Measurements from ENCODE around the gene RERE.

DNA sequence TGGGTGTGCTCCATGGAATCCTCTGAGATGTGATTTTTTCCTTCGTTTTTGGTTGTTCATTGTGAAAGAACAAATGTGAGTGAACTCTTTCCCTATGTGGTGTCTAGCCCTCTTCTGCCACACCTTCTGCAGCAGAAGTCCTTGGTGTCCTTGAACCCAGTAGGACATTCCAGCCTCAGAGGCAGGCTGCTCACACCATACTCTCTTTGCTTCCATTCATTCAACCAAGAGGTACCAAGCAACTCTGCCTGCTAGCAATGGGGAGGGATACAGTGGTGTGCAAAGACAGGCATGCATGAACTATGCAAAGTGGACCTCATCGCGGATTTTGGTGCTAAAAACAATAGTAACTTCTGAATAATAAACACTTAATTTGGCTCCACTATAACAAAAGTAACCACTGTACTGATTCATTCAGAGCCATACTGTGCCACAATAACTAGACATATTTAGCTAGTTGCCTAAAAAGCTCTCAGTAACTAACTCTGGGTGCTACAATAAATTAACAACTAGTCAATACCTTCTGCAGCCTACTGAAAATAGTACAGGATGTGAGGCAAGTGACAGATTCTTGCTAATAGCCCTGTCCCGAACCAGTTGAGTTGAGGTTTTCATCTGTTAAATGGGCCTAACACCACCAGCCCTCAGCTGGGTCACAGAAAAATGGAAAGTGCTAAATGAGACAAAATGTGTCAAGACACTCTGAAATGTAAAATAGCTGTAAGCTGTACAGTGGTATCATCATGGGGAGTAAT is 344.1 kb downstream of the RERE start:
- TF ChIP-seq, protein P1, sequence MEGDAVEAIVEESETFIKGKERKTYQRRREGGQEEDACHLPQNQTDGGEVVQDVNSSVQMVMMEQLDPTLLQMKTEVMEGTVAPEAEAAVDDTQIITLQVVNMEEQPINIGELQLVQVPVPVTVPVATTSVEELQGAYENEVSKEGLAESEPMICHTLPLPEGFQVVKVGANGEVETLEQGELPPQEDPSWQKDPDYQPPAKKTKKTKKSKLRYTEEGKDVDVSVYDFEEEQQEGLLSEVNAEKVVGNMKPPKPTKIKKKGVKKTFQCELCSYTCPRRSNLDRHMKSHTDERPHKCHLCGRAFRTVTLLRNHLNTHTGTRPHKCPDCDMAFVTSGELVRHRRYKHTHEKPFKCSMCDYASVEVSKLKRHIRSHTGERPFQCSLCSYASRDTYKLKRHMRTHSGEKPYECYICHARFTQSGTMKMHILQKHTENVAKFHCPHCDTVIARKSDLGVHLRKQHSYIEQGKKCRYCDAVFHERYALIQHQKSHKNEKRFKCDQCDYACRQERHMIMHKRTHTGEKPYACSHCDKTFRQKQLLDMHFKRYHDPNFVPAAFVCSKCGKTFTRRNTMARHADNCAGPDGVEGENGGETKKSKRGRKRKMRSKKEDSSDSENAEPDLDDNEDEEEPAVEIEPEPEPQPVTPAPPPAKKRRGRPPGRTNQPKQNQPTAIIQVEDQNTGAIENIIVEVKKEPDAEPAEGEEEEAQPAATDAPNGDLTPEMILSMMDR (conservative IDR thresholded peaks at IDR 0.05) = no peak
- no peak for TF ChIP-seq ZFX (IDR thresholded peaks at IDR 0.05)

Data from C4-2B (cell line).